ENCODE data around the gene ABHD18.

DNA sequence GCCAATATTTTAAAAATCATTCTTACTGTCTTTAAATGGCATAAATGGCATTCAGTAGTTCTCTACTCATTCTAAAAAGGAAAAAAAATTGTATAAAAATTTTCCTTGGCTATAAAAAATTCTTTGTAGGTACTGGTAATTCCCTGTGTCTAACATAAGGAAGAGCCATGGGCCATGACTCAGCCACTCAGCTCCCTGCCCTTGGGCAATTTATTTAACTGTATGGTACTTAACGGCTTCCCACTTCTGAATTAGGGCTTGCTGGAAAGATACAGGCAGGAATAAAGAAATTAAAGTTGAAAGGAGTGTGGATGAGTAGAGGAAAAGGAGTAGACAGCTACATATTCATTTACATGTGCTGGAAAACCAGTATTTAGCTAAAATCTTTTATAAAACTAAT lies 30.6 kb downstream of the ABHD18 start:
- no peak for TF ChIP-seq CTCF (IDR thresholded peaks at IDR 0.05; ENCODE audit: insufficient read depth, low read length, poor library complexity, severe bottlenecking)
- no peak for TF ChIP-seq EZH2phosphoT487 (conservative IDR thresholded peaks at IDR 0.05; ENCODE audit: low read length)

Measured in SU-DHL-6 (cell line).